ENCODE data around the gene ZNF888. TPM values are rescaled to one million over a fixed set of nuclear protein-coding genes. Genes with fewer than 3 reads are reported as not detected.

Gene ZNF888
- 1 to 10 TPM; 1.3 to 6.6 (median 5.3) TPM for total RNA-seq

DNA sequence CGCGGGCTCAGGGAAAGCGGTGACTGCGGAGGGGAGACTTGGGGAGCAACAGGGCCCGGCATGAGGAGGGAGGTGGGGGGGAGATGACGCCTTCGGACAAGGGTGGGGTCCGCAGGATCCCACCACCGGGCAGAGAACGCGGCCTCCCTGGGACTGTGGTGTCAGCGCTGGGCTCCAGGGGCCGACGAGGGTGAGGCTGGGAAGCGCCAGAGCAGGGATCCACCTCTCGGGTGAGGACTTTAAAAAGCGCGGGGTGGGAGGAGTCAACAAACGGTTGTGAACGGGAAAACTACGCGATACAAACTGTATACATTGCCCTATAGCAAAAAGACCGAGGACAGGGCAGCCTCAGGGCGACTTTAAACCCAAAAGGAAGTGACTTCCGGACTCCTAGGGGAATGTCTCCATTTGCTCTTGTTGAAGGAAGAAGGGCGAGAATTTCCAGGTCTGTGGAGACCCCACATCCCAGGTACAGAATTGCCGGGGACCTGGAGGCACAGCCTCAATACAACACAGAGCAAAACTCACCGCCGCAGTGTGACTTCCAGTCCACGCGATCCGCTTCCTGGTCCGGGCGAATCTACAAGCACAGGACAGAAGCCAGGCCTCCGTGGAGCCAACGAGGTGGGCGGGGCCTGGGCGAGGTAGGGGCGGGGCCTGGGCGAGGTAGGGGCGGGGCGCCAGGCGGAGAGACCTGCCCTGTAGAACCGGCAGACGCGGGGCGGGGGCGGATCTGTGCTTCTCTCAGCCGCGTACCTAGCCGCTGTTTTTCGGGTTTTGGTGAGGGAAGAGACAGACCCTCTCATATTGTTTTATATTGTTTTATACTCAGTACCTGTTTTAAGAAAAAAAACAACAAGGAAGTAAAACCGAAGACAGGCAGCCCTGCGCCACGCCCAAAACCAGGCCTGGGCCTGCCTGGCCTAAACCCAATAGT is at the start of gene ZNF888:
ZNF888 (minus strand) TSS at position 588 of the 937 bp plus-strand sequence. CDS start 5,555 bp downstream, outside the sequence.
- TF ChIP-seq, protein P1, sequence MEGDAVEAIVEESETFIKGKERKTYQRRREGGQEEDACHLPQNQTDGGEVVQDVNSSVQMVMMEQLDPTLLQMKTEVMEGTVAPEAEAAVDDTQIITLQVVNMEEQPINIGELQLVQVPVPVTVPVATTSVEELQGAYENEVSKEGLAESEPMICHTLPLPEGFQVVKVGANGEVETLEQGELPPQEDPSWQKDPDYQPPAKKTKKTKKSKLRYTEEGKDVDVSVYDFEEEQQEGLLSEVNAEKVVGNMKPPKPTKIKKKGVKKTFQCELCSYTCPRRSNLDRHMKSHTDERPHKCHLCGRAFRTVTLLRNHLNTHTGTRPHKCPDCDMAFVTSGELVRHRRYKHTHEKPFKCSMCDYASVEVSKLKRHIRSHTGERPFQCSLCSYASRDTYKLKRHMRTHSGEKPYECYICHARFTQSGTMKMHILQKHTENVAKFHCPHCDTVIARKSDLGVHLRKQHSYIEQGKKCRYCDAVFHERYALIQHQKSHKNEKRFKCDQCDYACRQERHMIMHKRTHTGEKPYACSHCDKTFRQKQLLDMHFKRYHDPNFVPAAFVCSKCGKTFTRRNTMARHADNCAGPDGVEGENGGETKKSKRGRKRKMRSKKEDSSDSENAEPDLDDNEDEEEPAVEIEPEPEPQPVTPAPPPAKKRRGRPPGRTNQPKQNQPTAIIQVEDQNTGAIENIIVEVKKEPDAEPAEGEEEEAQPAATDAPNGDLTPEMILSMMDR (IDR thresholded peaks at IDR 0.05): no peak
- TF ChIP-seq POLR2A (IDR thresholded peaks at IDR 0.05): peak; percentile 47 to 70
- Histone ChIP-seq H3K4me1 (no peaks in the 10 kb centered on the region), H3K9me3 (peaks cover 0 to 4% (median 0%) of the 10 kb centered on the region in 4 donors), H3K36me3 (peaks cover 0 to 9% (median 0%) of the 10 kb centered on the region in 3 donors), H3K27me3 (no peaks in the 10 kb centered on the region), H3K27ac (peak within 1 kb of the TSS; percentile 71 to 94 (median 88)), H3K4me3 (peak within 1 kb of the TSS; percentile 55 to 73 (median 66))
- peak; percentile 92 to 96 (median 96) for DNase-seq

DNA sequence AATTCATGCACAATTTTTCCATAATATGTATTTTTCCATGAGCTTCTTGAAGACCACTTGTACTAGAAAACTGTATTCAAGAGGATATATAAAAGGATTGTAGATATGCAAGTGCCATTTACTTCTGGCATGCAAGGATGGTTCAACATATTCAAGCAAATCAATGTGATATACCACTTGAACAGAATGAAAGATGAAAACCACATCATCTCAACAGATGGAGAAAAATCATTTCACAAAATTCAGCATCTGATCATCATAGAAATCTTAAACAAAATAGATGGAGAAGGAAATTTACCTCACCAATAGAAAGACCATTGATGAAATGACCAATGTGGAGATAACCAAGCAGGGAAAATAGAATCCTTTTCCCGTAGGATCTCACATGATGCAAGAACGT is 44.5 kb upstream of the ZNF888 start:
- Histone ChIP-seq H3K4me3 (no peak overlapping the region), H3K4me1 (peaks cover 0 to 6% (median 0%) of the 10 kb centered on the region in 4 donors), H3K27ac (no peak overlapping the region), H3K27me3 (no peaks in the 10 kb centered on the region), H3K9me3 (peaks cover 0 to 14% (median 0%) of the 10 kb centered on the region in 4 donors), H3K36me3 (peaks cover 0 to 8% (median 0%) of the 10 kb centered on the region in 3 donors)
- TF ChIP-seq POLR2A (IDR thresholded peaks at IDR 0.05): no peak
- TF ChIP-seq, protein P1 (IDR thresholded peaks at IDR 0.05): no peak
- DNase-seq: no peak

DNA sequence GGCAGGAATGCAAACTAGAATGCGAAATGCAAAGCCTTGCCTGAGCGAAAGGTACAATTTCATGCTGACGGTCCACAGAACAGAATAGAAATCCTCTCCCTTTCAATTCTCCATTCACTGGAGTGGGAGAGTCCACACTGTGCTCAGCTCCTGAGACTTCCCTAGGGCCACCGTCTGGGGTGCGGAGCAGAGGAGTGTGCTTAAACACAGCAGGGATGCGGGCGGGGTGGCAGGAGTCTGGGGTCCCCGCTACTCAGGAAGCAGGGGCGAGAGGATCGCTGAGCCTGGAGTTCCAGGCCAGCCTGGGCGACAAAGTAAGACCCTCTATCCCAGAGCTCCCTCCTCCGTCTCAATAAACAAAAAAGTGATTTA is 40.0 kb upstream of the ZNF888 start:
- Histone ChIP-seq H3K4me3 (peak overlapping the region; percentile 44 to 83 (median 66)), H3K27me3 (no peaks in the 10 kb centered on the region), H3K36me3 (peaks cover 0 to 19% (median 0%) of the 10 kb centered on the region in 3 donors), H3K9me3 (peaks cover 0 to 25% (median 9%) of the 10 kb centered on the region in 4 donors), H3K27ac (peak overlapping the region; percentile 64 to 85 (median 79)), H3K4me1 (peaks cover 0 to 13% (median 7%) of the 10 kb centered on the region in 4 donors)
- DNase-seq: peak in 1 of 3 donors; percentile 49
- no peak for TF ChIP-seq POLR2A (IDR thresholded peaks at IDR 0.05)

DNA sequence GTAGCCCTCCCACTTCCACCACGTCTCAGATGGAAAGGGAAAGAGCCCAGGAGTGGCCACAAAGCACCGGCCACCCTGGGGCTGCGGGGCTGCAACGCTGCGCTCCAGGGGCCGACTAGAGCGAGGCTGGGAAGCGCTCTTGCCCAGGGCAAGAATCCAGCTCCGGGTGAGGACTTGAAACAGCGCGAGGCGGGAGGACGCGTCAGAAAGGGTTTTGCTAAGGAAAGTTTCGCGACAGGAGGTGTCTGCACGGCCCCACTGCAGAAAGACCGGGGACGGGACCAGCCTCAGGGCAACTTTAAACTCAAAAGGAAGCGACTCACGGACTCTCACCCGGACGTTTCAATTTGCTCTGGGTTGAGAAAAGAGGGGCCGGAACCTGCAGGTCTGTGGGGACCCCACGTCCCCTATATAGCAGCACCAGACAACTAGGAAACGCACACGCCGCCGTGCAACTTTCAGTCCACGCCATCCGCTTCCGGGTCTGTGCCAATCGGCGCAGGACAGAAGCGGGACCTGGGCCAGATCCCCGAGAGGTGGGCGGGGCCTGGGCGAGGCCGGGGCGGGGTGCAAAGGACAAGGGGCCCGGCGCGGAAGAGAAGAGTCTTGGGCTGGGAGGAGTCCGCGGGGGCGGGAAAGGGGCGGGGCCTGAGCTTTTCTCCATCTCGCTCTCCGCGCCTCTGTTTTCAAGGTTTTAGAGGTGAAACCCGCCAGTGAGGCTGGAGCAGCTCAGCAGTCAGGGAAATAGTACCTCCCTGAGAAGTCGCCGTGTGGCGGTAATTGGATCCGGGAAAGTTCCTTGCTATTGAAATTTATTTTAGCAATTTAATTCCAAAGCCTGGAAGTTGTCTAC is 39.4 kb upstream of the ZNF888 start, which contains the start of gene ZNF816:
ZNF816 (minus strand) TSS at position 488 of the 853 bp plus-strand sequence. CDS start 6,792 bp downstream, outside the sequence.
- DNase-seq: peak; percentile 99 to 100 (median 99)
- Histone ChIP-seq H3K9me3 (peaks cover 0 to 25% (median 12%) of the 10 kb centered on the region in 4 donors), H3K27me3 (no peaks in the 10 kb centered on the region), H3K27ac (peak within 1 kb of the TSS; percentile 64 to 85 (median 79)), H3K4me1 (peaks cover 0 to 13% (median 7%) of the 10 kb centered on the region in 4 donors), H3K36me3 (peaks cover 0 to 19% (median 0%) of the 10 kb centered on the region in 3 donors), H3K4me3 (peak within 1 kb of the TSS; percentile 44 to 83 (median 66))
- TF ChIP-seq, protein P1 (IDR thresholded peaks at IDR 0.05): no peak
- TF ChIP-seq POLR2A (IDR thresholded peaks at IDR 0.05): peak; percentile 38 to 47

DNA sequence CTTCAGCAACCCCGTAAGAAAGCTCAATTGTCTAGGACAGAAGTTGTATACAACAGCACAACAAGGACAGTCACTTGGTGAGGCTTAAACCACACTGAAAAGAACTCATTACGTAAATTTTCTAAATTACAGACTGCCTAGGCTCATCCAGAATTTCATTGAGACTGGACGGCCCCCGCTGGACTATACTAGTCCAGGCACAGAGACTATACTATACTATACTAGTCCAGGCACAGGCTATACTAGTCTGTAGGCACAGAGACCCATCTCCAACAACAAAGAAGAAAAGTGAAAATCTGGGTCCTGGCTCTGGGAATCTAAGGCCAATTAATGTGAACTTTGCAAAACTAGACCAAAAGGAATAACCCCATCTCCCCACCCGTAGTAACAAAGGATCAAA is 38.8 kb upstream of the ZNF888 start:
- Histone ChIP-seq H3K9me3 (peaks cover 0 to 26% (median 15%) of the 10 kb centered on the region in 4 donors), H3K27ac (peak overlapping the region; percentile 64 to 85 (median 79)), H3K4me3 (peak overlapping the region; percentile 44 to 83 (median 66)), H3K4me1 (peaks cover 0 to 13% (median 7%) of the 10 kb centered on the region in 4 donors), H3K27me3 (no peaks in the 10 kb centered on the region), H3K36me3 (peaks cover 0 to 19% (median 0%) of the 10 kb centered on the region in 3 donors)
- no peak for TF ChIP-seq POLR2A (IDR thresholded peaks at IDR 0.05)
- TF ChIP-seq, protein P1 (IDR thresholded peaks at IDR 0.05): no peak
- no peak for DNase-seq
